Suppressor macrophage treated with lipopolysaccharide for 1 hour (primary cell): ENCODE results near the gene CRYBG3.

Source experiments
- DNase-seq, 3 donors: peaks; one replicate each; pipeline ENCODE4 v3.0.0-alpha.2; 2020 to 2022

Gene CRYBG3

DNA sequence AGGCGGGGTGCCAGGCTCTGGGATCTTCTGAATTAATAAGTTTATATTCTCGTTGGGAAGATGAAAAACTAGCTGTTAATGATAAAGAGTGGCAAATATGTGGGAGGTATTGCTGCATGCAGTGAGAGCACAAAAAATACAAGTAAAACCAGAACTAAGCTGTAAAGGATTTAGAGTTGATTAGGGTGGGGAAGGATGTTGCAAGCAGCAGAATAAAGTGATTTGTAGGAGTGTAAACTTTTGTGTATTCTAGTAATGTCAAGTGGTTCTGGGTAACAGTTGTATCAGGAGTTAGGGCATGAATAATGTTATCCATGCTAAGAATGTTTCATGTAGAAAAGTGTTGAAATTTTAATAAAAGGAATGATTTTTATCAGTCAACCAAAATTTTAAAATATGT, 18.1 kb downstream of the CRYBG3 start:
- DNase-seq, result no peak

DNA sequence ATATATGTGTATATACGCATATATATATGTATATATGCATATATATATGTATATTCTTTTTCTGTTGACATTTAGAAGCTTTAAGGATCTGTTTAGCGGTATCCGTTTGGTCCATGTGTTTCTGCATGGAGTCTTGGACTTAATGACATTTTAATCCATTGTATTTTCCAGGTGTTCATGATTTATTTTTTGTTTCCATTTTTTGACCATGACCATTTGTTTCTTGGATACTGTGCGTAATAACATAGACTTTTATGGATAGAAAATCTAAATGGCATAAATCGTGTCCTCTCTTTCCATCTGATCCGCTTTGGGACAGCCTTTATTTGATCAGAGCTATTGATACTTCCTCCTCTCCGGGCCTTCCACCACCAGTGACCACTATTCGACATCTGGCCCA, 19.5 kb downstream of the CRYBG3 start:
- DNase-seq, result no peak

GRCh38 chr3:97841956-97842355, 20.1 kb downstream of the CRYBG3 start:
- no peak for DNase-seq

- DNase-seq, result no peak
These were observed 27.0 kb downstream of the CRYBG3 start for GRCh38 chr3:97848779-97849178.

GRCh38 chr3:97857401-97857800, 35.6 kb downstream of the CRYBG3 start:
- no peak for DNase-seq

DNA sequence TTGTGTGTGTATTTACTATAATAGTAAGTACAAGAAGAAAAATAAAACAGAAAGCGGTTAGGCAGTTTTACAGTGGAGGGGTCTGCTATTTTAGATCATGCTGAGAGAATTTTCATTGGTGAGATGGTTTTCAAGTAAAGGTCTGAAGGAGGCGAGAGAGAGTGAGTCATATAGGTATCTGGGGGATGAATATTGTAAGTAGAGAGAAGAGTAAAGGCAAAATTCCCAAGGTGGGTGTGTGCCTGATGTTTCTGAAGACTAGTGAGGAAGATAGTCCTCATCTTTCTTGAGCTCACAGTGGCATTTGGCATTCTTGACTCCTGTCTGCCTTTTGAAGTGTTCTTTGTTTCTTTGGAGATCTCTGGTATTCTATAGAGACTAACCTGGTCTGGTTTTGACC, 38.6 kb downstream of the CRYBG3 start:
- no peak for DNase-seq

DNA sequence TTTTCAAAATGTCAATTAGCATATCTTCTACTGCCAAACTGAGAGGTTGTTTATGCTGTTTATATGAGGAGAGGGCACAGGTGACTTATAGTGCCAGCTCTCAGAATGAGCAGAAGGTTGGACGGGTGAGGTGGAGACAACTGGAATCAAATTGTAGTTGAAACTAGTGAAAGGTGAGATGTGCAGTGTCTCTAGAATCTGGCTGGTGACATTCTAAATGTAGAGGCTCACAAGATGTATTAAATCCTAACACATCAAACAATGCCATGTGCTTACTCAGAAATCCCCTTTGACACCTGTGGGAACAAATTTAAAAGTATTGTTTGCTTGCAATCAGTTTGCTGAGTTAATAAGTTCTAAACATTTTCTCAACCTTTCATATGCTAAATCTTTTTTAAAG, 40.8 kb downstream of the CRYBG3 start:
- DNase-seq, result no peak

- peak in 1 of 3 donors; percentile 4 for DNase-seq
These were observed 41.2 kb downstream of the CRYBG3 start for GRCh38 chr3:97863031-97863430.

DNA sequence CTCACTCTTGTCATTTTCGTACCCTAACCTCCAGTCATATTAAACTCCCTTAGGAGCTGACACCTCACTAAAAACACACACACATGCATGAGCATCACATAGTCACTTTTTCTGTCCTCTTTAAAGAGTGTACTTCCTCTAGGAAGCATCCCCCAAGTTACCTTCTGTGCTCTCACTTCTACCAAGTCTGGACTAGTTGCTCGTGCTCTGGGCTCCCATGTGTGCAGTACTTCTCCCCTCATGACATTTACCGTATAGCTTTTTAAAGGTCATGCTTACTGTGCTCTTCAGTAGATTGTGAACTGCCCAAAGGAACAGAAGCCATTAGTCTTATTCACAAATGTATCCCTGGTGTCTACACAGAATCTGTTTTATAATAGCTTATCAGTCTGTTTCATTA, 42.0 kb downstream of the CRYBG3 start:
- no peak for DNase-seq

GRCh38 chr3:97871186-97871585, 49.4 kb downstream of the CRYBG3 start:
- DNase-seq, result no peak

DNA sequence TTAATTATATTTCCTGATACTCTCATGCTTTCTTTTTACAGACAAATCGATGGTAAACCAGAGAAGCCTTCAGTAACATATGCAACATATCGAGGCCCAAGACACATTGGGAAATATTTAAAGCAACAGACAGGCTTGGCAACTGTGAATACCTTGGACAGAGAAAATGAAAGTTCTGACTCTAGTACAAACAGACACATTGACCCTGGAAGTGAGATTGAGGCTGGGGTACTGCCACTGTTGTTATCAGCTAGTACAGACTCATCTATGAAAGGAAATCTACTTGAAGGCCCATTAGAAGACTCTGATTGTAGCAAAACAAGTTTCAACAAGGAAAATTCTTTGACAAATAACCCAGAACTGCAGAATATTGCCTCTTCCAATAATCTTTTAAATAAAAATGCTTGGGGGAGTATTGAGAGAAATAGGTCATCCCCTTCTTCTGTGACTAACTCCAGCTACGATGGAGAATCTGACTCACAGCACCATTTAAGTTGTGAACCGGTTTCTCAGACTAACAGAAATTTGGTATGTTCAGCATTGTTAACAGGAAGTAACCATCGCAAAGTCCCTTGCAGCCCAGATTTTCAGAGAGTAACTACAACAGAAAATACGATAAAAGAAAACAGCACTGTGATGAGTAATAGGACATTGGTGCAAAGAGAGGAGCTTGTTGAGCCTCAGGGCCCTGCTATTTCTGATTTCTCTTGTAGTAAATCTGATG, 50.2 kb downstream of the CRYBG3 start:
- DNase-seq, result peak; percentile 4 to 57 (median 12)

DNA sequence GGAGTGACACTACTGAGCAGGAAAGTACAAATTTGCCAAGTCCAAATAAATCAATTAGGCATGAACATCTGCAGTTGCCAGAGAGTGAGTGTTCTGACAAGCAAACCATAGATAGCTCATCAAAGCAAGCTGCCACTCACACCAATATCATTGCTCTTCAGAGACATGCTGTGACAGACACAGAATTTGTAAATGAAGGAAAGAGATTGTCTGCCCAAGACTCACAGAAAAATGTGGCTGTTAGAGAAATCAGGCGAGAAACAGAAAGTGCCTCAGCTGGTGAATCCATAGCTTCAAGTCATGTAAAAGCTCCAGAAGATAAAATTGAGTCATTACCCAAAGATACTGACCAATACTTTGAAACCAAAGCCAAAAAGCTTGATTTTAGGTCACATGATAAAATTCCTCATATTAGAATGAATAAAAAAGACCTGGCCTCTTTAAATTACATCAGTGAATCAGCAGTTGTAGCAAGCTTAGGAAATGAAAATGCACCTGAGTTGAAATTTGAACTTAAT, 50.8 kb downstream of the CRYBG3 start:
- DNase-seq, result no peak

- no peak for DNase-seq
These were observed 58.5 kb downstream of the CRYBG3 start for GRCh38 chr3:97880267-97880666.

DNA sequence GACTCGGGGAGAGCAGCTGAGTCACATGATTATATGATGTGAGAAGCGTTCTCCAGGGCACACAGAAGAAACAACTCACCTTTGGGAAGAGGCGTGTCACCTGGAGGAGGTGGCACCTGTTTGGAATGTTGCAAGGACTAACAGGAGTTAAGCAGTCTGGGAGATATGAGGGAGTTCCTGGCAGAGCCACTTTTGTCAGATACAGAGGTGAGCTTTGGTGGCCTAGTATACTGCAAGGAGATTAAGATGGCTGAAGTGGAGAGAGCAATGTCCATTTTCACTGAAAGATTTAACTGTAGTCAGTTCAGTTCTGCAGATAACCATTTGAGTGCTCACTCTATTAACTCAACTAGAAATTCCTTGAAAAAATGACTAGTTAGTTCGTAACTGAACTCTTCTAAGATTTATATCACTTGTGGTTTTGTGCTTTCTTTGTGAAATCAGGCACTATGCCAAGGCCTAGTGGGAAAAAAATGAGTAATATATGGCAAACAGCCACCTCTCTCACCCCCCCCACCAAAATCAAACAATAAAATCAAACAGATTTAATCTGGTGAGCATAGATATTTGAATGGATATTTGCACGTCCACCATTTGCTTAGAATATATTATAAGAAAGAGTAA, 61.3 kb downstream of the CRYBG3 start:
- peak; percentile 2 to 23 (median 19) for DNase-seq

- peak in 2 of 3 donors; percentile 21 to 24 for DNase-seq
These were observed 61.9 kb downstream of the CRYBG3 start for GRCh38 chr3:97883736-97884135.

GRCh38 chr3:97884586-97885123, 62.8 kb downstream of the CRYBG3 start:
- no peak for DNase-seq

GRCh38 chr3:97885931-97886824, 64.4 kb downstream of the CRYBG3 start:
- DNase-seq, result no peak

- no peak for DNase-seq
These were observed 68.0 kb downstream of the CRYBG3 start for GRCh38 chr3:97889814-97890213.

DNA sequence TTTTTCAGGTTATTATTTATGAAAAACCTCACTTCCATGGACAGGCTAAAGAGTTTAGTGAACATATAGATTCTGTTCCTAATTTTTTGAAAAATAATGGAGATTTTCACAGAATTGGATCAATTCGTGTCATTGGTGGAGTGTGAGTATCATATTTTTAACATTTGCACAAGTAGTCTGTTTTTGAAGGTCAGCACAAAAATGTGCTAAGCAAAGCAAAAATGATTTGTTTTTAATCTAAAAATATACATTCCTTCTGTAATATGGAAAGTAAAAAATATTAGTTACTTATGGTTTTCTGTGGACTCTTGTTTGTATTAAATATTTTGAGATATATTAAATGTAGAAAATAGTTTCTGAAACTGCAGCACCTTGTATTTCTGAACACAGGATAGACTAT, 71.0 kb downstream of the CRYBG3 start:
- DNase-seq, result no peak

GRCh38 chr3:97895216-97895615, 73.4 kb downstream of the CRYBG3 start:
- no peak for DNase-seq

GRCh38 chr3:97896129-97896528, 74.3 kb downstream of the CRYBG3 start:
- no peak for DNase-seq

GRCh38 chr3:97896547-97896946, 74.7 kb downstream of the CRYBG3 start:
- no peak for DNase-seq

DNA sequence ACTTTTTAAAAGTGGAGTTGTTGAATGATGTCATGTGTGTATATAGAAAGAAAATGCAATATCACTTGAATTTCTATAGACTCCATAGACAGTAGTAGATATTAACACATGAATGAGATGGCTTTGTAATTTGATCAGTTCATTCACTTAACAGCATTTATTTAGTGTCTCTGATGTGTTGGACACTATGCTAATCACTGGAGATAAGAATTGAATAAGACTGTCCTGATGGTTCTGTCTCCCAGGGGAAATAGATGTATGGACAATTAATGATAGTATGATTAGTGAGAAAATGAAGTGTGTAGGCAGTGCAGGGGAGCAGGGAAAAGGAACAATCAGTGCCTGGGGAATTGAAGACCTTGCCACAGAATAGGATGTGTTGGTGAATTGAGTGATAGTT, 77.5 kb downstream of the CRYBG3 start:
- no peak for DNase-seq
